NCI-H2196 treated with DMSO at 0.1 percent for 48 hours (cell line): ENCODE measurements around the gene ATP23.
A peak's percentile ranks its signal among the peaks of the same experiment; 100 is the strongest.

ENCODE experiments used
- DNase-seq: peaks from one replicate; lab custom pipeline; 2025; ENCODE audit not compliant: unreplicated experiment; lab: John Stamatoyannopoulos, UW

Gene ATP23

GRCh38 chr12:57907281-57907680 is 34.1 kb upstream of the ATP23 start:
- DNase-seq, result no peak

GRCh38 chr12:57908511-57908910 is 32.9 kb upstream of the ATP23 start:
- no peak for DNase-seq

- no peak for DNase-seq
These were observed 32.3 kb upstream of the ATP23 start for GRCh38 chr12:57909056-57909455.

GRCh38 chr12:57909611-57910010 is 31.8 kb upstream of the ATP23 start:
- no peak for DNase-seq

DNA sequence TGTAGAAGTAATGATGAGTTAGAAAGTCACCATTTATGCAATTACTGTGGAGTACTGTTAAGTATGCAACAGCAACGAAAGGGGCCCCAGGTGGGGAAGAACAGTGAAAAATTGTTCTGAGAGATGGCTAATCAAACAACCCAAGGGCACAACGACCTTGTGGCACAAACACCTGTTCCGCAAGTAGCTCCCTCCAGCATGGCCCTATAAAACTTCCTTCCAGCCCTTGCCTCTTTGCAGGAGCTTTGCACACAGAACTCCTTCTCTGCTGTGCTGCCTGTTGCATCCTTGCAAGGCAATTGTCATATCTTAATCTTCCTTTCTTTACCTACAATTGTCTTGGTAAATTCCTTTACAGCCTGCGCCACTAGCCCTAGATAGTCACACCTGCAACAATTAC is 23.2 kb upstream of the ATP23 start:
- DNase-seq, result no peak

- DNase-seq, result no peak
These were observed 14.3 kb upstream of the ATP23 start for GRCh38 chr12:57927086-57927485.

DNA sequence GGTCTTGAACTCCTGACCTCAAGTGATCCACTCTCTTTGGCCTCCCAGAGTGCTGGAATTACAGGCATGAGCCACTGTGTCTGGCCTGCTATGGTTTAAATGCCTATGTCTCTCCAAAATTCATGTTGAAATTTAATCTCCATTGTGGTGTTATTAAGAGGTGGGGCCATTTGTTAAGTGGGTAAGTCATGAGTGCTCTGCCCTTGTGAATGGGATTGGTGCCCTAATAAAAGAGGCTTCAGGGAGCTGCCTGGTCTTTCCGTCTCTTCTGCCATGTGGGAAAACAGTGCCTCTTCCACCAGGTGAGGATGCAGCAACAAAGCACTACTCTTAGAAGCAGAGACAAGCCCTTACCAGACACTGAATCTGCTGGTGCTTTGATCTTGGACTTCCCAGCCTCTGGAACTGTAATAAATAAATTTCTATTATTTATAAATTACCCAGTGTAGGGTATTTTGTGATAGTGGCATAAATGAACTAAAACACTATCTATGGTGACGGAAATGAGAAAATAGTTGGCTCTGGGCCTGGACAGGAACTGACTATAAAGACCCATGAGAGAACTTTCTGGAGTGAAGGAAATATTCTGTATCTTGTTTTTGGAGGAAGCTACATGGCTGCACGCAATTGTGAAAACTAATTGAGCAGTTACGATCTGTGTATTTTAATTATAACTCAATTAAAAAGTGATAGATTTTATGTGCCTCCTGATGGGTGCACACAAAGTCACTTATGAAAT is 12.1 kb upstream of the ATP23 start:
- no peak for DNase-seq

GRCh38 chr12:57934819-57935218 is 6.5 kb upstream of the ATP23 start:
- DNase-seq, result no peak

- no peak for DNase-seq
These were observed 6.0 kb upstream of the ATP23 start for GRCh38 chr12:57935331-57935730.

DNA sequence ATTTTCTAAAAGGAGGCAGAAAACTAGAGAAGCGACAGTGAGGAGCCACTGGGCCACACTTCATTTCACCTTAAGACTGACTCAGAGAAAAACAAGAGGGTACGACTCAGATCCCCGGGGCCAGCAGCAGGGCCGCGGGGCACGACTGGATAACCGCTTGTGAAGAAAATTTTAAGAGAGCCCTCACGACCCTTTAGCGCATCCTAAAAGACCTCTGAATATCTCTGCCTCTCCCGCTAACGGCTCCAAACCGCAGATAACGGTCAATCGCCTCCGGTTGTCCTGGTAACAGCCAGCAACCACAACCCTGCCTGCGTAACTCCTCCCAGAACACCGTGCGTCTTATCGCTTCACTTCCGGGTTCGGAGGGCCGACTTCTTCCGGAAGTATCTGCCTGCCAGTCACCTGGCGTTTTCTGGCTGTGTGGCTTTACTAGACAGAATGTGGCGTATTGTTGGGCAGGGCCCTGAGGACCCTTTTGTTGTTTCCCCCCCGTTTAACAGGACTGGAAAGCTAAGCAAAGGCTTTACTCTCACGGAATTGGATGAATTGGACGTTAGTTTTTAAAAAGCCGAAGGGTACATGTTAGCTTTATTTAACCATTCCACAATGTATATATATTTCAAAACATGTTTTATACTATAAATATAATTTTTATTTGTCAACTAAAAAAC is 5.4 kb upstream of the ATP23 start:
- DNase-seq, result peak; percentile 91

DNA sequence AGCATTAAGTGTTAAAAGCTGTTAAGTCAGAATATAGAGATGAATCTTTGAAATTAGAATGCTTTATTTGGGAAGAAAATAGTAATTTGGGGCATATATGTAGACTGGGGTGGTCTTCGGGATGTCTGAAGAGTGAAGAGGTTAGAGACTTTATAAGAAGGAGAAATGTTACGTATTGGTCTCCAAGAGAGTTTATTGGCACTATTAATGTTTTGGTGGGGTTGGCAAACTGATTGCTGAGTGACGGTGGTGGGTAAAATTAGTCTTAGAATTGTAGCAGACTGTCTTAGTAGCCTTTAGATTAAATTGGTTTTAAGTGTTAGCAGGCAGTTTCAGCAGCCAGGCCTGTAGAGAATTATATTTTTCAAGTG is 4.9 kb upstream of the ATP23 start:
- no peak for DNase-seq

DNA sequence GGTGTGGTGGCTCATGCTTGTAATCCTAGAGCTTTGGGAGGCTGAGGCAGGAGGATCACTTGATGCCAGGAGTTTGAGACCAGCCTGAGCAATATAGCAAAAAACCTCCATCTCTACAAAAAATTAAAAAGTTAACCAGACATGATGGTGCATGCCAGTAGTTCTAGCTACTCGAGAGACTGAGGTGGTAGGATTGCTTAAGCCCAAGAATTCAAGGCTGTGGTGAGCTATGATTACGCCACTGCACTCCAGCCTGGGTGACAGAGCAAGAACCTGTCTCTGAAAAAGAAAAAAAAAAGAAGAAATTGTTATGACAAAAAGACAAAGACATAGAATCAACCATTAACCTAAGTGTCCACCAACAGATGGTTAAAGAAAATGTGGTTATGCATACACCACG is 2.1 kb upstream of the ATP23 start:
- DNase-seq, result no peak

GRCh38 chr12:57940052-57940914 is 1.1 kb upstream of the ATP23 start:
- DNase-seq, result no peak

GRCh38 chr12:57940915-57941164 is 527 bp upstream of the ATP23 start:
- no peak for DNase-seq

- no peak for DNase-seq
These were observed 2.2 kb downstream of the ATP23 start for GRCh38 chr12:57943438-57944080.

DNA sequence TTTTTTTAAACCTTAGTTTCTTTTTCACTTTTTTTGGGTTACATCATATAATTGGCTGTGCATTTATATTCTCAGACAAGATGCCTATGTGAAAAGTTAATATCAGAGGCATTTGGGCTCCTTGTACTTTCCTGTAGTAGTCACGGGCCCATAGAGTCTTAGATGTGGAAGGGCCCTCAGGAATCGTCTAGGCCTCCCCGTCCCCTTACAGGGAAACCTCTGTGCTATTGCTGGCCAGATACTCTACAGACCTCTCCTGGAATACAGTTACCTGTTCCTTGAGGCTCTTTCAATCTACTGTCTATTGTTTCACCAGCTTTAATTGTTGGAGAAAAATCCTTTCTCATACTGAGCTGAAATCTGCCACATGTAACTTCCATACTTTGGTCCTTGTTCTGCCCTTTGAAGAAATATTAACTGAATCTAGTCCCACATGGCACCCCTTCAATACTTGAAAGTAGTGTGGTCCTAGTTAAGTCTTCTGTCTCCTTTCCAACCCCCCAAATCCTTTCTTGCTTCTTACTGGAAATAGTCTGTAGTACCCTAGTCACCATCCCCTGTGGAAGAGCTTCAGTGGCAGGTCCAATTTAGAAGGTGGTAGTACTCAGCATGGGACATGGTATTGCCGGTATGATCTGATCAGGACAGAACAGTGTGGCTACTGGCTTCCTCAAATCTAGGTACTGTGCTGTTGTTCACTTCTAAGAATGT is 3.1 kb downstream of the ATP23 start:
- DNase-seq, result no peak

- DNase-seq, result no peak
These were observed 11.4 kb downstream of the ATP23 start for GRCh38 chr12:57952766-57953165.

DNA sequence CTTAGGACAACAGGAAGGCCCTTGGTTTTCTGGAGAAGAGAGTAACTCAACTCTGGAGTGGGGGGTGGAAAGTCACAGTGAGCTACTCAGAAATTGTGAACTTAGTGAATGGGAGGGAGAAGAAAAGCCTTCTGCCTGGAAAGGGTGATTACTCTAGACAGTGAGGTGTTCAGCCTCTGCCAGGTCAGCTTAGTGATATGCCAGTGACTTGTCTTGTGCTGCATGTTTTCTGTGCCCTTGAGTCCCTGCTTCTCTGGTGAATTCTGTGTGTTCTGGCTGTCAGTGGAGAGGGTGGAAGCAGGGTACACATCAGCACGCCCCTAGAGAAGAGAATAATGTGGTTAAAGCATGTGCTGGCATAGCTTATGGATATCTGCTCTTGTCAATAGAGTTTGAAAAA is 13.4 kb downstream of the ATP23 start:
- DNase-seq, result no peak

- DNase-seq, result no peak
These were observed 16.8 kb downstream of the ATP23 start for GRCh38 chr12:57958061-57958657.

DNA sequence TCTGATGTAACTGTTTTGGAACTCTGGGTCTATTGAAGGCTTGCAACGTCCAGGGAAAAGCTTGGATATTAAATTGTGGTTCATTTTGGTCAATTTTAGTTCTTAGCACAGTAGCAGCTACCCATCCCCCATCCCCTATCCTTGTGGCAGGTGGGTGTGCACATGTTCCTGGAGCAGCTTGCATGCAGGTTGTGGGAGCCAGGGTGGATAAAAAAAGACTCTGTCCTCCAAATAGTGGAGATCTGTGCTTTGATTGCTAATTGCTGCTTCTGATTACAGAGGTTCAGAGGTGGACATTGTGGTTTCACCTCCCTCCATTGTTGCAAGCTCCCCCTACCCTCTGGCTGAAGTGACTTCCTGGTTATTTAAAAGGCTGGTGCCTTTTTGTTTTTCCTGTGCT is 23.1 kb downstream of the ATP23 start:
- no peak for DNase-seq

- no peak for DNase-seq
These were observed 24.4 kb downstream of the ATP23 start for GRCh38 chr12:57965766-57966165.
